ENCODE results near the gene SLC35D3. TPM values are rescaled to one million over a fixed set of nuclear protein-coding genes. Genes with fewer than 3 reads are reported as not detected.
"Not testable (repeated sequence)": the region's sequence is repeated elsewhere in the genome, so short reads cannot be mapped to it uniquely, and the experiment has no call there.

The SLC35D3 gene
- total RNA-seq, 1 donor from 2014 or later: not detected

DNA sequence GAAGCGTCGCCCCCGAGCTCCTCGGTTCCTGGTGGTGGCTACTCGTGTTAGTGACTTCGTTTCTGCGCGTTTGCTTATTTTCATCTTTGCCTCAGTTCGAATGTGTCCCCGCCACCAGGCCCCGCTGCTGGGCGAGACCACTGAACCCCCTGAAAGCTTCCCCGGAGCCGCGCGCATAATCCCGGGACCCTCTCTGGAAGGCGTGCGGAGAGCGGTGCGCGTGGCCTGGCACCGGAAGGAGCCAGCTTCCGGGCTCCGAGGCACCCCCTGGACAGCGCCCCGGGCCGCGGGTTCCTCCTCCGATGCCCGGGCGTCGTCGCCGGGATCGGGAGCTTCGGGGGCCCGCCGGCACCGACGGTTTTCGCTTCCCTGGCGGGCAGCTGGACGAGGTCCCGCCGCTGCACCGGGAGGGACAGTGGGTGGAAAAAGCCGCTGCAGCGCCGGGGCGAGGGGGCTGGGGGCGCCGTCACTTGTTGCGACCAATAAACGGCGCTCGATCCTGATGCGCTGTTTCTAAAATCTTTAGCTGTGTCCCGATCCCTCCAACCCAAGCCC is 643 bp upstream of the SLC35D3 start:
- DNase-seq (no peak), ATAC-seq (ENCODE audit: poor library complexity) (peak; percentile 60)
- intact Hi-C loops (cut with DNase I): no loop called here

DNA sequence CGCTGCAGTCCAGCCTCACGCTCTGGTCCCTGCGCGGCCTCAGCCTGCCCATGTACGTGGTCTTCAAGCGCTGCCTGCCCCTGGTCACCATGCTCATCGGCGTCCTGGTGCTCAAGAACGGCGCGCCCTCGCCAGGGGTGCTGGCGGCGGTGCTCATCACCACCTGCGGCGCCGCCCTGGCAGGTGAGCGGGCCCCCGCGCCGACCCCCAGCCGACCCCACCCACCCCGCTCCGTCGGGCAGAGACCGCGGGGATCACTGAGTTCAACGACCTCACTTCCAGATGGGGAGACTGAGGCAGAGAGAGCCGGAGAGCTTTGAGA is 545 bp downstream of the SLC35D3 start:
- ATAC-seq (ENCODE audit: poor library complexity) (no peak), DNase-seq (no peak)
- intact Hi-C loops (cut with DNase I): no loop called here

GRCh38 chr6:136923116-136923953 is 1.2 kb downstream of the SLC35D3 start:
- ATAC-seq (ENCODE audit: poor library complexity) (no peak), DNase-seq (no peak)
- intact Hi-C loops (cut with DNase I): no loop called here

DNA sequence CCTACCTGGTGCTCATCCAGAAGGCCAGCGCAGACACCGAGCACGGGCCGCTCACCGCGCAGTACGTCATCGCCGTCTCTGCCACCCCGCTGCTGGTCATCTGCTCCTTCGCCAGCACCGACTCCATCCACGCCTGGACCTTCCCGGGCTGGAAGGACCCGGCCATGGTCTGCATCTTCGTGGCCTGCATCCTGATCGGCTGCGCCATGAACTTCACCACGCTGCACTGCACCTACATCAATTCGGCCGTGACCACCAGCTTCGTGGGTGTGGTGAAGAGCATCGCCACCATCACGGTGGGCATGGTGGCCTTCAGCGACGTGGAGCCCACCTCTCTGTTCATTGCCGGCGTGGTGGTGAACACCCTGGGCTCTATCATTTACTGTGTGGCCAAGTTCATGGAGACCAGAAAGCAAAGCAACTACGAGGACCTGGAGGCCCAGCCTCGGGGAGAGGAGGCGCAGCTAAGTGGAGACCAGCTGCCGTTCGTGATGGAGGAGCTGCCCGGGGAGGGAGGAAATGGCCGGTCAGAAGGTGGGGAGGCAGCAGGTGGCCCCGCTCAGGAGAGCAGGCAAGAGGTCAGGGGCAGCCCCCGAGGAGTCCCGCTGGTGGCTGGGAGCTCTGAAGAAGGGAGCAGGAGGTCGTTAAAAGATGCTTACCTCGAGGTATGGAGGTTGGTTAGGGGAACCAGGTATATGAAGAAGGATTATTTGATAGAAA is 2.0 kb downstream of the SLC35D3 start:
- intact Hi-C loops (cut with DNase I): no loop called here

GRCh38 chr6:136926383-136926782 is 4.3 kb downstream of the SLC35D3 start:
- no peak for ATAC-seq (ENCODE audit: poor library complexity)
- intact Hi-C loops (cut with DNase I): no loop called here
- no peak for DNase-seq

More for the DNA sequence above, 2.0 kb downstream of the SLC35D3 start:
- DNase-seq (no peak), ATAC-seq (ENCODE audit: poor library complexity) (no peak)

- intact Hi-C loops (cut with DNase I): no loop called here
- ATAC-seq (ENCODE audit: poor library complexity) (no peak), DNase-seq (no peak)
Measured at GRCh38 chr6:136927292-136927691, 5.2 kb downstream of the SLC35D3 start.

DNA sequence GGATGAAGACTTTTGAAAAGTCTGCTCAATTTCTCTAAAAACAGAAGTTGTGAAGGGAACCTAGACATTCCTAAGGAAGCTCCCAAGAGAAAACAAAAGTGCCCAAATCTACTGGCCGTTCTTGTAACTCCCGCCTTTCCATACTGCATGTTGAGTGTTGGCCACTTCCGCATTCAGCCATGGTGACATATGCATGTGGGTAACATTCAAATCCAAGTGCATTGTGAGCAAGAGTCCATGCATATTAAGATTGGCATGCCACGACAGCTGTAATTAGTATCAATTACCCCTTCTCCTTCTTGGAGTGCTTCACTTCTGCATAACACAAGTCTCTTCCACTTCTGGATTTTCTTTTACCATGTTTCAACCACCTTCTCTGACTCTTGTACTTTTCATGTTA is 8.4 kb downstream of the SLC35D3 start:
- intact Hi-C loops (cut with DNase I): no loop called here
- DNase-seq (no peak), ATAC-seq (ENCODE audit: poor library complexity) (no peak)

GRCh38 chr6:136932599-136932998 is 10.5 kb downstream of the SLC35D3 start:
- DNase-seq: no peak
- intact Hi-C loops (cut with DNase I): no loop called here
- no peak for ATAC-seq (ENCODE audit: poor library complexity)

GRCh38 chr6:136945072-136945471 is 23.0 kb downstream of the SLC35D3 start:
- no peak for DNase-seq
- intact Hi-C loops (cut with DNase I): no loop called here
- no peak for ATAC-seq (ENCODE audit: poor library complexity)

GRCh38 chr6:136945711-136946121 is 23.6 kb downstream of the SLC35D3 start:
- DNase-seq: no peak
- ATAC-seq (ENCODE audit: poor library complexity): no peak
- intact Hi-C loops (cut with DNase I): no loop called here

DNA sequence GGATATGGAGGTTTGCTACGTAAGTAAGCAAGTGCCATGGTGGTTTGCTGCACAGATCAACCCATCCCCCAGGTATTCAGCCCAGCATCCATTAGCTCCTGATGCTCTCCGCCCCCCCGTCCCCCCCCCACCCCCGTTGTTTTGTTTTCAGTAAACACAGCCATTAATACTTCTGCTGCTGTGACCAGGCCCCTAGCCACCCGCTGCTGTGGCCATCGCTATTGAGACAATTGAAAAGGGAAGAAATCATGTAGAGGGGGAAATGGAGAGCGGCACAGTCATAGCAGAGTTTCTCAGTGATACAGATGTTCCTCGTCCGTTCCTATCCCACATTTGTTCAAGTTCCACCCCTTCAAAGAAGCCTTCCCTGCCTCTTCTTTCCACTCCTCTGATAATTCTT is 24.9 kb downstream of the SLC35D3 start:
- no peak for DNase-seq
- ATAC-seq (ENCODE audit: poor library complexity): no peak
- intact Hi-C loops (cut with DNase I): no loop called here

DNA sequence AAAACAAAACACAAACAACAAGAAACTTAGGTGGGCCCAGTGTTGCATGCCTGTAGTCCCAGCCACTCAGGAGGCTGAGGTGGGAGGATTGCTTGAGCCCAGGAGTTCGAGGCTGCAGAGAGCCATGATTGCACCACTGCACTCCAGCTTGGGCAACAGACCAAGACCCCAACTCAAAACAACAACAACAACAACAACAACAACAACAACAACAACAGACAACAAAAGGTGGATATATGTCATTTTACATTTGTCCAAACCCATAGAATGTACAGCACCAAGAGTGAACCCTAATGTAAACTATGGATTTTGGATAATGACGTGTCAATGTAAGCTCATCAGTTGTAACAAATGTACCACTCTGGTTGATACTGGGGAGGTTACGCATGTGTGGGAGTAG is 27.9 kb downstream of the SLC35D3 start:
- ATAC-seq (ENCODE audit: poor library complexity); DNase-seq; intact Hi-C loops (cut with DNase I): not testable (repeated sequence)

- no peak for DNase-seq
- no peak for ATAC-seq (ENCODE audit: poor library complexity)
- intact Hi-C loops (cut with DNase I): no loop called here
Measured at GRCh38 chr6:136950436-136951126, 28.5 kb downstream of the SLC35D3 start.

DNA sequence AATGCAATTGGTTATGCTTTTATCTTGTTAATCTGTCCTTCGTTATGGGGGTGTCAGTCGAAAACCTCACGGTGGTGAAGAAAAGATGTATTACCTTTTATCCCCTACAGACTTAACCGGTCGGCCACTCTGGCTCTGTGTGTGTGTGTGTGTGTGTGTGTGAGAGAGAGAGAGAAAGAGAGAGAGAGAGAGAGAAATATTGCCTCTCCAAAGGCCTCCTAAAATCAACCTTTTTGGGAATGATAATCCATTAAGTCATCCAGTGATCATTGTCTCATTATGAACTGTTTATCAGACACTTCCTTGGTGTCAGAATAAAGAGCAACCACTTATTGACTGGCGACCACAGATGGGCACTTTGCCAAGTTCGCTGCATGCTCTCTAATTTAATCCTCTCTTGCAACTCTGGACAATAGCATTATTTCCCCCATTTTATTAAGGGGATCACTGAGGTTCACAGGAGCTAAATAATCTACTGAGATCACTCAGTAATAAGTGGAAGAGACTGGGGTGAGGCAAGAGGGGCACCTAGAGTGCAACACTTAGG is 30.7 kb downstream of the SLC35D3 start:
- ATAC-seq (ENCODE audit: poor library complexity) (no peak), DNase-seq (no peak)
- intact Hi-C loops (cut with DNase I): no loop called here

DNA sequence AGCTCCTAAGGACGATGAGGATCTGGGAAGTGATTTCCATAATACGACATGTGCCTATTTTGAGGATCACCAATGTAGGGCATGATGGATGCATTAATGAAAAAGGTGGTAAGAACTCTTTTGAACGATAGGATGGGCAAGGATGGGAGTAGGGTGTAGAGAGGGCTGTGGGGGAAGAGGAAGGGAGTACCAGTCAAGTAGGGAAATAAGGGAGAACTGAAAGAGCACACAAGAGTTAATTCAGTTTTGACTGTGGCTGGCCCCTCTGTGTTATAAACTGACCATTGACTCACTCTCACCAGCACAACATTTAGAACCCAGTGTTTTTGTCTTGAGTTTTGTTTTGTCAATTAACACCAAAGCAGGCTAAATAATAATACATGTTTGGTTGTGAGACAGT is 33.0 kb downstream of the SLC35D3 start:
- intact Hi-C loops (cut with DNase I): no loop called here
- ATAC-seq (ENCODE audit: poor library complexity) (no peak), DNase-seq (no peak)

DNA sequence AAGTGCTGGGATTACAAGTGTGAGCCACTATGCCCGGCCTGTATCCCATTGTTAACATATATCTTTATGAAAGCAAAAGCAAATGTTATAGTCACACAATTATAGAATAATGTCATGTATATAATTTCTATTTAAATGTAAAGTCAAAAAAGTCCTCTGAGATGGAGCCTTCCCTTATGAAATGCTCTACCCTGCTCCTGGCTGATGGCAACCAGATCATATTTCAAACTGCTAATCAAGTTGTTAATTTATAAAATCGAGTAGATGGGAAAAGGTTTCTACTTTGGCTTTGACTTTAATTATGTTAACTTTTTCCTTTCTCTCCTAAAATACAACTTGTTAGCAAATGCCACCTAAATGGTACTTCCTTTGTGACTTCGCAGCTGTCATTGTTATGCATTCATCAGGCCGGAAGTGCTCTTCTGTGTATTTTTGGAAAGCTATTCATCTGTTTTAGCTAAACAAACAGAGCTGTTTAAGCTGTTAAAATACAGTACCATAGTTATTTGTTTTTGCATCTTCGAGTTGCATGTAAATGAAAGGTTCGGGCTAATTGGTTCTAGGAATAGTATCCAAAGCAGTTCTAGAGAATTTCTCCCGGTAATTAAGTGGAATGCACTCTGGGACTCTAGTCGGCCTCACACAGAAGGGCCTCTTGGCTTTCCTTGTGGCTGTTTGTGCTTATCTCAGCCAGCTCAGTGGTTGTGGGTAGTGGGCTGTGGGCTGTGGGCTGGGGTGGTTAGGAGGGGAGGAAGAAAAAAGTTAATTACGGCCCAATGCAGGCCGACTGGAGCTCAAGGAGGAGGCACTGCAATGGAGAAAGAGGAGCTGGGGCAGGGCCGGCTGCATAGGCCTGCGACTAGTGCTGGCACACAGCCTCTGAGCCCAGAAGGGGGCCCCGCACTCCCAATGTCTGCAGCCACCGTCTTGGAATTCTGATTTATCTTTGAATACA is 34.8 kb downstream of the SLC35D3 start:
- ATAC-seq (ENCODE audit: poor library complexity) (no peak), DNase-seq (no peak)
- intact Hi-C loops (cut with DNase I): no loop called here

DNA sequence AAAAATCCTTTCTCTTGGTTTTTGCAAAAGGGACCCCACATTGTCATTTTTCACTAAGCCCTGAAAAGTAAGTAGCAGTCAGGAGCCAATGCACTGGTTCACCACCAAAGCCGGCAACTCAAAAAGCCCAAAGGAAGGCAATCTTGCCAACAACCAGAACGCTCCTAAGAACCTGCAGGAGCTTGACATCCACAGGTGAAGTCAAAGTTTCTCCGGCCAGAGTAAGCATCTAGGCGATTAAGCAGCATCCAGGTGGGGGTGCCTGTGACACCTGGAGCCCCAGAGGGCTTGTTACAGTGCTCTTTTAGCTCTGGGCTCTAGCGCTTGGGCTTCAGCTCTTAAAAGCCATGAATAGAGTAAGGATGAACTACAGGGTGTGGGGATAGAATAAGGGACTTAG is 36.1 kb downstream of the SLC35D3 start:
- ATAC-seq (ENCODE audit: poor library complexity): no peak
- intact Hi-C loops (cut with DNase I): no loop called here
- DNase-seq: no peak

DNA sequence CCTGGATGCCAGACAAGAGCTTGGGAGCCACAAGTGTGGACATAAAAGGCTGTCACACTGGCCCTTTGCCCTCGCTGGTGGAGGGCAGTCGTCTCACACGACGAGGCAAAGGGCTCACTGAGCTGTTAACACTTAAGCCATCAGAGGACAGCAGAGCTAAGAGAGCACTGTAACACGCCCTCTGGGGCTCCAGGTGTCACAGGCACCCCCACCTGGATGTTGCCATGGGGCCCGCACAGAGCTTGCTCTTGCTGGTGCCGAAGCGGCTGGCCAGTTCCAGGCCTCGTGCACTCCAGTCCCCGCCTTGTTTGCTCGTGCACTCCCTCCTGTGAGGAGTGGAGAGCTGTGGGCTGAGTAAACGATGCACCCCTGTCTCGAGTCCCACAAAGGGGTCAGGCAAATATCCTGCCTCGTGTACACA is 37.4 kb downstream of the SLC35D3 start:
- ATAC-seq (ENCODE audit: poor library complexity): peak; percentile 21
- DNase-seq: no peak
- intact Hi-C loops (cut with DNase I): no loop called here
